GM13977 (cell line): Measurements from ENCODE around the gene CACNG7.

ENCODE experiments used
- DNase-seq: peaks from one replicate; pipeline ENCODE4 v3.0.0; 2012; ENCODE audit warnings: low spot score
- CTCF ChIP-seq: IDR thresholded peaks from 2 replicates; pipeline ENCODE4 v1.5.1; 2012; ENCODE audit warnings: mild to moderate bottlenecking, control low read depth; ENCODE audit not compliant: insufficient read depth; ENCODE audit errors: extremely low read depth, missing control alignments
- in situ Hi-C: fragments of 300-500 bp; cut with MboI; formaldehyde crosslinking; loops from one replicate; pipeline ENCODE4 v1.12.0; 2022; ENCODE audit warnings: low sequenced_read_pairs, low pct_unique_long_range_greater_than_20kb, mixed read lengths, inconsistent platforms; ENCODE audit not compliant: unreplicated experiment

The CACNG7 gene

DNA sequence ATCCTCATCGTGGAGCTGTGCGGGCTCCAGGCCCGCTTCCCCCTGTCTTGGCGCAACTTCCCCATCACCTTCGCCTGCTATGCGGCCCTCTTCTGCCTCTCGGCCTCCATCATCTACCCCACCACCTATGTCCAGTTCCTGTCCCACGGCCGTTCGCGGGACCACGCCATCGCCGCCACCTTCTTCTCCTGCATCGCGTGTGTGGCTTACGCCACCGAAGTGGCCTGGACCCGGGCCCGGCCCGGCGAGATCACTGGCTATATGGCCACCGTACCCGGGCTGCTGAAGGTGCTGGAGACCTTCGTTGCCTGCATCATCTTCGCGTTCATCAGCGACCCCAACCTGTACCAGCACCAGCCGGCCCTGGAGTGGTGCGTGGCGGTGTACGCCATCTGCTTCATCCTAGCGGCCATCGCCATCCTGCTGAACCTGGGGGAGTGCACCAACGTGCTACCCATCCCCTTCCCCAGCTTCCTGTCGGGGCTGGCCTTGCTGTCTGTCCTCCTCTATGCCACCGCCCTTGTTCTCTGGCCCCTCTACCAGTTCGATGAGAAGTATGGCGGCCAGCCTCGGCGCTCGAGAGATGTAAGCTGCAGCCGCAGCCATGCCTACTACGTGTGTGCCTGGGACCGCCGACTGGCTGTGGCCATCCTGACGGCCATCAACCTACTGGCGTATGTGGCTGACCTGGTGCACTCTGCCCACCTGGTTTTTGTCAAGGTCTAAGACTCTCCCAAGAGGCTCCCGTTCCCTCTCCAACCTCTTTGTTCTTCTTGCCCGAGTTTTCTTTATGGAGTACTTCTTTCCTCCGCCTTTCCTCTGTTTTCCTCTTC is 35.1 kb upstream of the CACNG7 start:
- no peak for TF ChIP-seq CTCF
- DNase-seq: no peak
- in situ Hi-C loops: no loop called here

DNA sequence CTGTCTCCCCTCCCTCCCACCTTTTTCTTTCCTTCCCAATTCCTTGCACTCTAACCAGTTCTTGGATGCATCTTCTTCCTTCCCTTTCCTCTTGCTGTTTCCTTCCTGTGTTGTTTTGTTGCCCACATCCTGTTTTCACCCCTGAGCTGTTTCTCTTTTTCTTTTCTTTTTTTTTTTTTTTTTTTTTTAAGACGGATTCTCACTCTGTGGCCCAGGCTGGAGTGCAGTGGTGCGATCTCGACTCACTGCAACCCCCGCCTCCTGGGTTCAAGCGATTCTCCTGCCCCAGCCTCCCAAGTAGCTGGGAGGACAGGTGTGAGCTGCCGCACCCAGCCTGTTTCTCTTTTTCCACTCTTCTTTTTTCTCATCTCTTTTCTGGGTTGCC is 34.5 kb upstream of the CACNG7 start:
- in situ Hi-C loops: no loop called here

GRCh38 chr19:53875602-53876325 is 33.3 kb upstream of the CACNG7 start:
- in situ Hi-C loops: no loop called here
- TF ChIP-seq CTCF: no peak
- no peak for DNase-seq

More for the DNA sequence above, 34.5 kb upstream of the CACNG7 start:
- DNase-seq: no peak
- TF ChIP-seq CTCF: no peak

DNA sequence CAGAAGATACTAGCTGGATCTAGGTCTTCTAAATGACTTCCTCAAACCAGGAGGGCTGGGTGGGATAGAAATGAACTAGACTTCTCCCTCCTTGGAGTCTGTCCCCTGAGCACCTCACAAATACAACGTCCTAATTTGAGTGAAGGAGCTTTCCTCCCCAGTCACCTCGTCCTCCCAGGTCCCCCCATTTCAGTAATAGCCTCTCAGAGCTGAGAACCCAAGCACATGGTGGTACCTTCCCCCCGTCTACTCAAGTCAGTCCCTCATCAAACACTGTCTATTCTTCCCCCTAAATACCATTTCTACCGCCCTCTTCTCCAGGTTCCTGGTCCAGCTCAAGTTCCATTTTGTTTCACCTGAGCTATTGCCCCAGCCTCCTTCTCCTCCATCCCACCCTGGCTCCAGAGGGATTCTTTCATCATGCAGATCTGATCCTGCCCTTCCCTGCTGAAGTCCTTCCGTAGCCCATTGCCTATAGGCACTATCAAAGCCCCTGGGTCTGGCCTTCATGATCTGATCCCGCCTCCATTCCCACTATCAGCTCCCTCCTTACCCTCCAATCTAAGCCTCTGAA is 32.3 kb upstream of the CACNG7 start:
- TF ChIP-seq CTCF: no peak
- no peak for DNase-seq
- in situ Hi-C loops: no loop called here

- DNase-seq: no peak
- in situ Hi-C loops: no loop called here
- no peak for TF ChIP-seq CTCF
Observed at GRCh38 chr19:53877361-53877766, 31.7 kb upstream of the CACNG7 start.

- TF ChIP-seq CTCF: no peak
- no peak for DNase-seq
- in situ Hi-C loops: no loop called here
Observed at GRCh38 chr19:53878776-53879139, 30.3 kb upstream of the CACNG7 start.
